Prostate gland (tissue), 2 donors: ENCODE results near the gene ZC2HC1B.

Experiments
- CTCF ChIP-seq, 4 experiments: fragments of 200-600 bp in 2 of 4; fragments of 450-650 bp in 2 of 4; sonication (generic) in 2 of 4; IDR thresholded peaks; 1 replicate in 3 of 4; 2 replicates in 1 of 4; pipeline ENCODE4 v1.5.1; 2016 to 2019; ENCODE audit warnings: antibody characterized with exemption in 4 of 4, mild to moderate bottlenecking in 2 of 4, moderate library complexity in 2 of 4
- POLR2AphosphoS5 ChIP-seq: sonication (generic); formaldehyde crosslinking; IDR thresholded peaks from one replicate; pipeline ENCODE4 v1.6.1; 2017; ENCODE audit warnings: antibody characterized with exemption

- TF ChIP-seq POLR2AphosphoS5 (no peak), CTCF (IDR thresholded peaks at IDR 0.05) (no peak)
Measured at GRCh38 chr6:143976806-143977349, 112.6 kb downstream of the ZC2HC1B start.
